ENCODE data around the gene ARHGAP33. TPM values are rescaled to one million over a fixed set of nuclear protein-coding genes. Genes with fewer than 3 reads are reported as not detected.
"Not testable (repeated sequence)": the region's sequence is repeated elsewhere in the genome, so short reads cannot be mapped to it uniquely, and the experiment has no call there.

The ARHGAP33 gene
- polyA plus RNA-seq, 1 donor, result 27.3 TPM

GRCh38 chr19:35755131-35755549 lies 20.2 kb upstream of the ARHGAP33 start:
- DNase-seq, result no peak

- DNase-seq, result no peak
These were observed 19.6 kb upstream of the ARHGAP33 start for GRCh38 chr19:35755550-35756376.

GRCh38 chr19:35756377-35757230 lies 18.8 kb upstream of the ARHGAP33 start, which contains the start of gene HSPB6:
HSPB6 (minus strand) TSS chr19:35757029; CDS start chr19:35757008, 21 bp downstream.
- peak; percentile 31 for DNase-seq

- peak; percentile 52 for DNase-seq
These were observed 18.1 kb upstream of the ARHGAP33 start for GRCh38 chr19:35757231-35757748.

GRCh38 chr19:35757749-35758608 lies 17.4 kb upstream of the ARHGAP33 start, which contains the start of gene PROSER3:
PROSER3 (plus strand) TSS chr19:35758176; CDS start chr19:35758216, 40 bp downstream.
- peak; percentile 99 for DNase-seq

GRCh38 chr19:35759697-35760096 lies 15.7 kb upstream of the ARHGAP33 start:
- no peak for DNase-seq

- DNase-seq, result no peak
These were observed 14.5 kb upstream of the ARHGAP33 start for GRCh38 chr19:35760711-35761349.

GRCh38 chr19:35764432-35765315 lies 10.7 kb upstream of the ARHGAP33 start:
- DNase-seq, result no peak

GRCh38 chr19:35766571-35767104 lies 8.7 kb upstream of the ARHGAP33 start:
- no peak for DNase-seq

- DNase-seq, result peak; percentile 68
These were observed 7.9 kb upstream of the ARHGAP33 start for GRCh38 chr19:35767288-35768081.

- no peak for DNase-seq
These were observed 7.3 kb upstream of the ARHGAP33 start for GRCh38 chr19:35768082-35768421.

GRCh38 chr19:35772362-35772761 lies 3.0 kb upstream of the ARHGAP33 start:
- not testable (repeated sequence) for DNase-seq

- no peak for DNase-seq
These were observed 2.2 kb upstream of the ARHGAP33 start for GRCh38 chr19:35773020-35773806.

GRCh38 chr19:35774274-35775045 lies 904 bp upstream of the ARHGAP33 start:
- no peak for DNase-seq

- no peak for DNase-seq
These were observed 392 bp upstream of the ARHGAP33 start for GRCh38 chr19:35775046-35775297.

GRCh38 chr19:35776102-35776788 lies 881 bp downstream of the ARHGAP33 start:
- DNase-seq, result no peak
